HepG2 (cell line): ENCODE measurements around the gene GFER. TPM values are rescaled to one million over a fixed set of nuclear protein-coding genes. Genes with fewer than 3 reads are reported as not detected.
A peak's percentile ranks its signal among the peaks of the same experiment; 100 is the strongest.

Experiments
- BCL6 ChIP-seq: IDR thresholded peaks from 2 replicates; pipeline ENCODE4 v1.6.1; 2016; ENCODE audit warnings: missing genetic modification reagents, missing compliant biosample characterization
- CERS6 ChIP-seq: sonication (generic); formaldehyde crosslinking; IDR thresholded peaks from 2 replicates; pipeline ENCODE4 v1.5.0; 2020; ENCODE audit warnings: missing genetic modification reagents
- KDM2A ChIP-seq: sonication (generic); formaldehyde crosslinking; IDR thresholded peaks from 2 replicates; pipeline ENCODE4 v1.4.0; 2020; ENCODE audit warnings: low read depth, missing genetic modification reagents, borderline replicate concordance
- KLF12 ChIP-seq: sonication (generic); formaldehyde crosslinking; IDR thresholded peaks from 2 replicates; pipeline ENCODE4 v1.4.0; 2020; ENCODE audit warnings: missing genetic modification reagents, borderline replicate concordance
- KLF13 ChIP-seq: sonication (generic); formaldehyde crosslinking; IDR thresholded peaks from 2 replicates; pipeline ENCODE4 v1.4.0; 2020; ENCODE audit warnings: mild to moderate bottlenecking, missing genetic modification reagents
- KLF15 ChIP-seq: sonication (generic); formaldehyde crosslinking; IDR thresholded peaks from 2 replicates; pipeline ENCODE4 v1.8.1; 2023; ENCODE audit warnings: borderline replicate concordance, mild to moderate bottlenecking, inconsistent platforms, missing genetic modification reagents, mixed read lengths
- MAFF ChIP-seq: IDR thresholded peaks from 2 replicates; pipeline ENCODE4 v1.6.1; 2011; ENCODE audit warnings: low read depth, low read length, improper control_type of control experiment
- PAF1 ChIP-seq: IDR thresholded peaks from 2 replicates; pipeline ENCODE4 v1.6.1; 2016; ENCODE audit warnings: missing genetic modification reagents, missing compliant biosample characterization
- TIGD3 ChIP-seq: sonication (generic); formaldehyde crosslinking; IDR thresholded peaks from 2 replicates; pipeline ENCODE4 v1.5.1; 2020; ENCODE audit warnings: mild to moderate bottlenecking, missing genetic modification reagents, borderline replicate concordance
- TRIM24 ChIP-seq: sonication (generic); formaldehyde crosslinking; IDR thresholded peaks from 2 replicates; pipeline ENCODE4 v1.8.0; 2022; ENCODE audit warnings: mild to moderate bottlenecking, missing genetic modification reagents
- ZNF142 ChIP-seq: sonication (generic); formaldehyde crosslinking; IDR thresholded peaks from 2 replicates; pipeline ENCODE4 v1.4.0; 2020; ENCODE audit warnings: missing genetic modification reagents
- ZNF264 ChIP-seq: sonication (generic); formaldehyde crosslinking; IDR thresholded peaks from 2 replicates; pipeline ENCODE4 v1.4.0; 2020; ENCODE audit warnings: missing genetic modification reagents
- ZNF547 ChIP-seq: sonication (generic); formaldehyde crosslinking; IDR thresholded peaks from 2 replicates; pipeline ENCODE4 v1.5.1; 2020; ENCODE audit warnings: mild to moderate bottlenecking, missing genetic modification reagents
- ZNF615 ChIP-seq: sonication (generic); formaldehyde crosslinking; IDR thresholded peaks from 2 replicates; pipeline ENCODE4 v1.5.0; 2020; ENCODE audit warnings: mild to moderate bottlenecking, missing genetic modification reagents, borderline replicate concordance
- ZNF768 ChIP-seq: sonication (generic); formaldehyde crosslinking; IDR thresholded peaks from 2 replicates; pipeline ENCODE4 v1.4.0; 2020; ENCODE audit warnings: missing genetic modification reagents
- ZNF891 ChIP-seq: sonication (generic); formaldehyde crosslinking; IDR thresholded peaks from 2 replicates; pipeline ENCODE4 v1.5.0; 2020; ENCODE audit warnings: mild to moderate bottlenecking, missing genetic modification reagents
- ZSCAN31 ChIP-seq: sonication (generic); formaldehyde crosslinking; IDR thresholded peaks from 2 replicates; pipeline ENCODE4 v1.5.0; 2020; ENCODE audit warnings: low read depth, mild to moderate bottlenecking, missing genetic modification reagents
- polyA plus RNA-seq, 8 experiments: library from polyadenylated mRNA; depleted of rRNA in 3 of 8; stranded (reverse) in 7 of 8; unstranded in 1 of 8; fragments of >200 nt; fragmentation: Illumina TruSeq in 4 of 8; extraction: Trizol in 4 of 8; gene quantifications; 2 replicates each; pipeline versions ENCODE4 v1.2.1 to v1.2.3, GENCODE V29; 2011 to 2016; ENCODE audit warnings: low read depth in 4 of 8, missing spikeins in 1 of 8, mixed read lengths in 1 of 8; ENCODE audit not compliant: insufficient read depth in 1 of 8
- total RNA-seq, 5 experiments: library from RNA; depleted of rRNA; stranded (reverse); fragments of >200 nt; fragmentation: Illumina TruSeq; extraction: Trizol; gene quantifications; 2 replicates each; pipeline ENCODE4 v1.2.3, GENCODE V29; 2016; ENCODE audit warnings: low read depth in 1 of 5
- TF ChIP-seq, protein P1 (sequence below): IDR thresholded peaks from 2 replicates; pipeline ENCODE4 v1.6.1; 2016; ENCODE audit warnings: missing compliant biosample characterization, missing genetic modification reagents, borderline replicate concordance
- TF ChIP-seq, protein P2 (sequence below): sonication (generic); formaldehyde crosslinking; IDR thresholded peaks from 2 replicates; pipeline ENCODE4 v1.8.1; 2023; ENCODE audit warnings: mild to moderate bottlenecking, inconsistent platforms, moderate library complexity, missing genetic modification reagents, borderline replicate concordance

The GFER gene
- total and polyA plus RNA-seq, 2 of the 13 experiments (the other 11 are each of a cell fraction or from before 2014, with no cell fraction given), result 28.6 to 71.7 TPM

DNA sequence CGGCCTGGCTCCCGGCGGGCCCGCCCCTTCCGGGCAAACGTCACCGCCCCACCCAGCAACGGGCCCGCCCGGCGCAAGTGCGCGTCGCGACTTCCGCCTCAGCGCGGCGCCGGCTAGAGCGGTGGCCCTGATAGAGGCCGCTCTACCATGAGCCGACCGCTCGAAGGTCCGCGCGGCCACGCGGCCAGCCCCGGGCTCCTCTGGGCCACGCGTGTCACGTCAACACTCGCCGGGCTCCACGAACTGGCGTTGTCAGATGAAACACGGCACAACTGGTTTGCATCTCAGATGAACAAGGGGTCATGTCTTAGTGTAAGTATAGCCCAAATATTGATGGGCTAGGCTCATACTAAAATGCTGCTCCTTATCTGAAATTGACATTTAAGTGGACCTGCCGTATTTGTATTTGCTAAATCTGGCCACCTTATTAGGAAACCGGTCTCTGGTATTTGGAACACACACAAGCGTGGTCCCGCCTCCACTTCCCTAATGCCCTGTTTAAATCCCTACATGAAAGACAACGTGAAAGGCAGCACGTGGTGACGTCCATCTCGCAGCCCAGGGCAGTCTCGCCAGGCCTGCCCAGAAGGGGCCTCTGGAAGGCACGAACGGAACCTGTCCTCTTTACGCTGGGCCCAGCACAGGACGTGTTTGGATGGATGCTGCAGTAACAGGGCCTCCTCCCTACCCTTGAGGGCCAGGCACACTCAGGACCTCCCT, 26.0 kb downstream of the GFER start, which contains the start of gene ZNF598 (continued):
- TF ChIP-seq ZNF142 (CRISPR knock-in tag) (no peak), ZNF547 (CRISPR knock-in tag) (peak; percentile 83), KLF13 (CRISPR knock-in tag) (no peak), ZNF768 (peak; percentile 45; the same call in 1 of the 2 replicates), ZNF264 (CRISPR knock-in tag) (no peak), TIGD3 (CRISPR knock-in tag) (no peak), BCL6 (CRISPR knock-in tag) (peak; percentile 33; the same call in 1 of the 2 replicates), KDM2A (CRISPR knock-in tag) (peak; percentile 83), KLF15 (CRISPR knock-in tag) (no peak), TRIM24 (CRISPR knock-in tag) (no peak), ZNF891 (CRISPR knock-in tag) (peak; percentile 52; the same call in 1 of the 2 replicates), ZSCAN31 (CRISPR knock-in tag) (no peak), PAF1 (CRISPR knock-in tag) (no peak), CERS6 (CRISPR knock-in tag) (no peak), MAFF (no peak), ZNF615 (CRISPR knock-in tag) (no peak), KLF12 (peak; percentile 71; the same call in 1 of the 2 replicates)
- TF ChIP-seq, protein P1, sequence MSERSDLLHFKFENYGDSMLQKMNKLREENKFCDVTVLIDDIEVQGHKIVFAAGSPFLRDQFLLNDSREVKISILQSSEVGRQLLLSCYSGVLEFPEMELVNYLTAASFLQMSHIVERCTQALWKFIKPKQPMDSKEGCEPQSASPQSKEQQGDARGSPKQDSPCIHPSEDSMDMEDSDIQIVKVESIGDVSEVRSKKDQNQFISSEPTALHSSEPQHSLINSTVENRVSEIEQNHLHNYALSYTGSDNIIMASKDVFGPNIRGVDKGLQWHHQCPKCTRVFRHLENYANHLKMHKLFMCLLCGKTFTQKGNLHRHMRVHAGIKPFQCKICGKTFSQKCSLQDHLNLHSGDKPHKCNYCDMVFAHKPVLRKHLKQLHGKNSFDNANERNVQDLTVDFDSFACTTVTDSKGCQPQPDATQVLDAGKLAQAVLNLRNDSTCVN, result no peak; the same call in 1 of the 2 replicates
- TF ChIP-seq, protein P2, sequence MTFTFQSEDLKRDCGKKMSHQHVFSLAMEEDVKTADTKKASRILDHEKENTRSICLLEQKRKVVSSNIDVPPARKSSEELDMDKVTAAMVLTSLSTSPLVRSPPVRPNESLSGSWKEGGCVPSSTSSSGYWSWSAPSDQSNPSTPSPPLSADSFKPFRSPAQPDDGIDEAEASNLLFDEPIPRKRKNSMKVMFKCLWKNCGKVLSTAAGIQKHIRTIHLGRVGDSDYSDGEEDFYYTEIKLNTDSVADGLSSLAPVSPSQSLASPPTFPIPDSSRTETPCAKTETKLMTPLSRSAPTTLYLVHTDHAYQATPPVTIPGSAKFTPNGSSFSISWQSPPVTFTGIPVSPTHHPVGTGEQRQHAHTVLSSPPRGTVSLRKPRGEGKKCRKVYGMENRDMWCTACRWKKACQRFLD (CRISPR knock-in tag), result no peak; the same call in 1 of the 2 replicates
